ENCODE data around the gene LRRC57.
"Not testable (repeated sequence)": the region's sequence is repeated elsewhere in the genome, so short reads cannot be mapped to it uniquely, and the experiment has no call there.

LRRC57 gene

DNA sequence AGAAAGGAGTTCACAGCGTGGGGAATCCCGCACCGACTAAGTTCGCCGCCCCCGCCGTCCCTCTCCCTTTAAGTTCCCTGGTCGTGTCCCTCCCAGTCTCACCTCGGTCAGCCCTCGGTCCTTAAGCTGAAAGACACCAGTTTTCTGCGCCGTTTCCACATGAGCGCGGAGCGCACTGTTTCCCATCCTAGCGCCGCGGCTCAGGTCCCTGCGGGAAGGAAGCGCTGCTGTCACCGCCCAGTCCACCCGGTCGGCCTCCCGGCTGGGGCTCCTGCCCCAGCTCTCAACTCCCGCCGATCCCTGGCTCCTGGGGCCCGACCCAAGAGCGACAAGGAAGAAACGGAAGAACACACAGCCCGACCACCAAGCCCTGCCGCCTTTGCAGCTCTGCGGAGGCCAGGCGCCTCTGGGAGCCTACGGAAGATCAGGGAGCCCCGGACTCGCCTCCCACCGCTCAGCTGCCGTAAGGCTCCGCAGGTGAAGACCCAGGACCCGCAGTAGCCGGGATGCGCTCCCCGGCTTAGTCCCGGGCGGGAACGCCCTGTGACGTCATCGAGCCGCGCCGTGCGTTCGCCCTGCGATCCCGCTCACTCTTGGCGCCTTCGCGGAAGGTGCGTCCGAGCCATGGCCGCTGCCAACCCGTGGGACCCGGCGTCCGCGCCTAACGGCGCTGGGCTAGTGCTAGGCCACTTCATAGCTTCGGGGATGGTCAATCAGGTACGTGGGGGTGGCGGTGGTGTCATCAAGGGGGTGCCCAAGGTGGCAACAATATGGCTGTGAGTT is at the start of gene LRRC57, which contains the start of gene HAUS2:
LRRC57 (minus strand) TSS at position 545 of the 783 bp plus-strand sequence; CDS start at position 186, 359 bp downstream.
HAUS2 (plus strand) TSS at position 590 of the 783 bp plus-strand sequence; CDS start at position 625, 35 bp downstream.
- no peak for FAIRE-seq

- no peak for FAIRE-seq
Measured at GRCh38 chr15:42595626-42596240, 47.1 kb upstream of the LRRC57 start.

GRCh38 chr15:42594095-42594494 is 45.5 kb upstream of the LRRC57 start:
- no peak for FAIRE-seq

DNA sequence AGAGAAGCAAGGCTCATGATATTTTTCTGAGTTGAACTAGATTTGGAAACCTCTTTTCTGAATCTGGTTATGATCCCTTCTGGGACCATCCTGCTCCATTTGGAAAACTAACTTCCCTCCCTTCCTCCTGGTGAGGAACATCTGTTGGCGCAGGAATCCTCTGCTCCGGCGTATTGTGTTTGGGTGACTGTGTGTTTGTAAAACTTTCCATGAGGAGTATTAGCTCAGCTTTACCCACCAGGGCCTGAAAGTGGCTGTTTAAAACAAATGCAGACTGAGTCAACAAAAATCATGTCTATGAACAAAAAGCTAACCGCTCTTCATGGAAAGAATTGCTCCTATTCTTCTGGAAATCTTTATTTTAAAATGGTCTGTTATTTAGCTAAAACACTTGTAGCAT is 44.5 kb upstream of the LRRC57 start:
- FAIRE-seq: no peak

DNA sequence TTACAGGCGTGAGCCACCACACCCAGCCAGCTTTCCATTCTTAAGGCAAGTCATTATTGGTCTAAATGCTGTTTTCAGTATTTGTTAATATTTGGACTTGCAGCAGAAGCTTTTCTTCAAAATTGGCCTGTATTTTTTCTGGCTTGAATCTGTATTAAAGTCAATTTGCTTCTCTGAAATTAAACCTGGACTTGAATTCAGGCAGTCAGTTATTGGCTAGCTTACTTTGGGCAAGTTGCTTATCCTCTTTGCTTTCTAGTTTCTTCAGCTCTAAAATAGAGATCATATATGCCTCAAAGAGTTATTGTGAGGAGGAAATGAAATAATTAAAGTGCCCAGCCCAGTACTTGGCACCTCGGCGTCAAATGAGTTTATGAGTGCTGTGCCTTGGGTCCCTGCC is 44.1 kb upstream of the LRRC57 start:
- no peak for FAIRE-seq

DNA sequence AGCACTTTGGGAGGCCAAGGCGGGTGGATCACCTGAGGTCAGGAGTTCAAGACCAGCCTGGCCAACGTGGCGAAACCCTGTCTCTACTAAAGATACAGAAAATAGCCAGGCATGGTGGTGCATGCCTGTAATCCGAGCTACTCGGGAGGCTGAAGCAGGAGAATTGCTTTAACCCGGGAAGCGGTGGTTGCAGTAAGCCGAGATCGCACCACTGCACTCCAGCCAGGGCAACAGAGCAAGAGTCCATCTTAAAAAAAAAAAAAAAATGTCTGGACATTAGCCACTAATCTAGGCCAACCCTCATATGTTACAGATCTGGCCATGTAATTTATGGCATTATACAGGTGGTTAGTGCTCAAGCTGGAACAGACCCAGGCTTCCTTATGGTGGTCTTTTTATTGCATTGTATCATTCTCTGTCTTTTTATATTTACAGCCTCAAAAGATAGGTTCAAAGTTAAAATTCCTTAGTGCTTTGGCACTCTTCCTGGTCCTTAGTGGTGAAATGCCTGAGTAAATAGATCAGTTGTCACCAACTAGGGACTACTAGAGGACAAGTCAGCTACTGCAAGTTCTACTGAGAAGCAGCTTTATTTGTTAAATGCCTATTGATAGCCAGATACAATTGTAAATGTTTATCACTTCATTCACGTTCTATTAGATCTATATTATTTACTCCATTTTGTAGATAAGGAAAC is 42.8 kb upstream of the LRRC57 start:
- FAIRE-seq: no peak

GRCh38 chr15:42590619-42591237 is 42.1 kb upstream of the LRRC57 start:
- no peak for FAIRE-seq

DNA sequence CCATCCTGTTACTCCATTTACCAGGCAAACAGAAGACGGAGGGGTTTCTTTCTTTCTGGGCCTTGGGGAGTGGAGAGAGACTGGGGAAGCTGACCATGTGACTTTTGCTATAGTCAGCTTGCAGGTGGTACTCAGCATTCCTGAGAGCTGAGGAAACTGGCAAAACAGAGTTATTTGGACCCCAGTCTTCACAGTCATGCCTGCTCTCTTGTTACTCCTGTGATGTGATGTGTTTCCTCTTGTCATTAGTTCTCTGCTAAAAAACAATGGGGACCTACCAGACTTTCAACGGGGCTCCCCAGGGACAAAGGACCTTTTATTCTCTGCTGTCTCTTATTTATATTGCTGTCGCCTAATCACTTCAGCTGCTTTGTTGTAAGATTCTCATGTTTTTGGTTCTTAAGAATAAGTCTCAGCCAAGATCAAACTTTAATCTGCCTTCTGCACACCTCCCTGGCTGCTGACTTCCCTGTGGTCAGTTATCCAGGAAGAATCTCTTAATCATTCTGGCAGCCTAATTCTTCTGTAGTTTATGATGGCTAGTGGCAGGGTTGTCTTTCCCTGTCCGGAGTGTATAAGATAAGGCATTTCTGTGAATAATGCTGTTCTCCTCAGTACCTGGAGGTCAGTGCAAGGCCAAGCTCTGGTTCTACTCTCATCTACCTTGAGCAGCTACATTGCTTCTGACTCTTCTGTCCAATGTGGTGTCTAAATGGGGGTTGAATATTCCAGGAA is 35.6 kb upstream of the LRRC57 start:
- FAIRE-seq: no peak

GRCh38 chr15:42582569-42583375 is 34.2 kb upstream of the LRRC57 start:
- FAIRE-seq: no peak

- no peak for FAIRE-seq
Measured at GRCh38 chr15:42581272-42581730, 32.7 kb upstream of the LRRC57 start.

DNA sequence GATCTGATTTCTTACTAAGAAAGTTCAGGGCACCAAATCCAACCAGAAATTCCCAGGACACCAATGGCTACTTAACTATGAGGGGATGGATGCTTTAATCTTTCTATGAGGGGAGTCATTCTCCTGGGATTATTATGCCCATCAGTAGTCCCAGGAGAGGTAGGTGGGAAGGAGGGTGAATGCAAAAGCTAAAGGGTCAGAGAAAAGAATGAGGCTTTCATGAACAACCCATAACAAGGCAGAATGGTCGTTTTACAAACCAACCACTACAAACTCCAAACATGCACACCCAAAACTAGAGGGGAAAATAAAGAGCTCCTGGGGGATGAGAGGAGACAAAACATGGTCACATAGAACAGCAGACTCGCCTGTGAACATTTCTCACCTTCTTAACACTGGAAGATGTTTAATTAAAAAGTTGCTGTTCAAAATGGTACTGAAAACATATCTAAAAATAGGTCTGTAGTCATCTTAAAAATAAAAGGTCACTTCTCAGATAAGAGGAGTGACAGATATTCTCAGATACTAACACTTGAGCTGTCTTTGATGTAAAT is 30.5 kb upstream of the LRRC57 start:
- FAIRE-seq: no peak

GRCh38 chr15:42577514-42578031 is 29.0 kb upstream of the LRRC57 start:
- no peak for FAIRE-seq

GRCh38 chr15:42576776-42577175 is 28.2 kb upstream of the LRRC57 start:
- FAIRE-seq: no peak

- no peak for FAIRE-seq
Measured at GRCh38 chr15:42576040-42576594, 27.5 kb upstream of the LRRC57 start.

DNA sequence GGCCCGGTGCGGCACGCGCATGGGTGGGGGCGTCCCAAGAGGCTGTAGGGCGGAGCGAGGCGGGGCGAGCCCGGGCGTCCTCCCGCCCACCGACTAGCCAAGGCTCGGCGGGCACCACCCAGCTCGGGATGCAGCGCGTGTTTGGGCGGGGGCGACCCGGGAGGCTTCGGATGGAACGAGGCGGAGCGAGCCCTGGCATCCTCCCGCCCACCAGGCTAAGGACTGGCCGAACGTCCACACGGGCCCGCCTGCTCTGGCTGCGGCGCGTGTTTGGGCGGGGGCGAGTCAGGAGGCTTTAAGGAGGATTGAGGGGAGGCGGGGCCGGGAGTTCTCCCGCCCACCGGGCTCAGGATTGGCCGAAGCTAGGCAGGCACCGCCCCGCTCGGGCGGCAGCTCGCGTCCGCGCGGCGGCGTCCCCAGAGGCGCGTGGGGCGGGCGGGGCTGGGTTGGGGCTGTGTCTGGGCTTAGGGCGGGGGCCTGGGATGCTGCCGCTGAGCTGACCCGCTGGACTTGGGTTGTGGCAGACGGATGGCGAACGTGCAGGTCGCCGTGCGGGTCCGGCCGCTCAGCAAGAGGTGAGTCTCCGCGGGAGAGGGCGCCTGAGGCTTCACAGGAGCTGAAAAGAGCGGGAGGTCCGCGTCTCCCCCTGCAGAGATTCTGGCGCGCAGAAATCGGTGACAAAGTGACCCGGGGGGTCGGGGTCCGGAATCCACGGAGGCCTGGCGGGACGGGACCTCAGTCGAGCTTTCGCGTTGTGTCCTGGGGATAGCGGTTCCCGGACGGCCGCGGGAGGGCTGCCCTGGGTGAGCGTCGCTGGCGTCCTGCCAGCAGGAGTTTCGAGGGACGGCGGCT is 26.8 kb upstream of the LRRC57 start, which contains the start of gene STARD9:
STARD9 (plus strand) TSS at position 419 of the 852 bp plus-strand sequence; CDS start at position 529, 110 bp downstream.
- FAIRE-seq: no peak

GRCh38 chr15:42558739-42559138 is 10.1 kb upstream of the LRRC57 start:
- FAIRE-seq: no peak

DNA sequence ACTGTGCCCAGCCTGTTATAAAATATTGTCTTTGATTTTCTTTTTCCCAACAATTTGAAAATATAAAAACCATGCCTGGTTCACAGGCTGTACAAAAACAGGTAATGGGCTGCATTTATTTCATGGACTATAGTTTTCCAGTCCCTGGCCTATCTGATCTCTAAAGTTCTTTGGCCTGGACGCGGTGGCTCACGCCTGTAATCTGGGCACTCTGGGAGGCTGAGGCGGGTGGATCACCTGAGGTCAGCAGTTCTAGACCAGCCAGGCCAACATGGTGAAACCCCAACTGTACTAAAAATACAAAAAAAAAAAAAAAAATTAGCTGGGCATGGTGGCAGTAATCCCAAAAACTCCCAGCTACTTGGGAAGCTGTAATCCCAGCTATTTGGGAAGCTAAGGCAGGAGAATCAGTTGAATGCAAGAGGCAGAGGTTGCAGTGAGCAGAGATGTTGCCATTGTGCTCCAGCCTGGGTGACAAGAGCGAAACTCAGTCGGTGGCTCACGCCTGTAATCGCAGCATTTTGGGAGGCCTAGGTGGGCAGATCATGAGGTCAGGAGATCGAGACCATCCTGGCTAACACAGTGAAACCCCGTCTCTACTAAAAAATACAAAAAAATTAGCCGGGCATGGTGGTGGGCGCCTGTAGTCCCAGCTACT is 8.1 kb upstream of the LRRC57 start:
- FAIRE-seq: not testable (repeated sequence)

- no peak for FAIRE-seq
Measured at GRCh38 chr15:42553554-42553953, 5.0 kb upstream of the LRRC57 start.

All from colon (tissue), 2 donors.